HG02763 (cell line): ENCODE data around the gene GABRD.

Source experiments
- ATAC-seq: cut with Tn5 transposase; IDR thresholded peaks from one replicate; pipeline ENCODE4 v1.9.1; 2021; ENCODE audit warnings: mild to moderate bottlenecking, moderate library complexity; ENCODE audit not compliant: unreplicated experiment

GABRD gene

DNA sequence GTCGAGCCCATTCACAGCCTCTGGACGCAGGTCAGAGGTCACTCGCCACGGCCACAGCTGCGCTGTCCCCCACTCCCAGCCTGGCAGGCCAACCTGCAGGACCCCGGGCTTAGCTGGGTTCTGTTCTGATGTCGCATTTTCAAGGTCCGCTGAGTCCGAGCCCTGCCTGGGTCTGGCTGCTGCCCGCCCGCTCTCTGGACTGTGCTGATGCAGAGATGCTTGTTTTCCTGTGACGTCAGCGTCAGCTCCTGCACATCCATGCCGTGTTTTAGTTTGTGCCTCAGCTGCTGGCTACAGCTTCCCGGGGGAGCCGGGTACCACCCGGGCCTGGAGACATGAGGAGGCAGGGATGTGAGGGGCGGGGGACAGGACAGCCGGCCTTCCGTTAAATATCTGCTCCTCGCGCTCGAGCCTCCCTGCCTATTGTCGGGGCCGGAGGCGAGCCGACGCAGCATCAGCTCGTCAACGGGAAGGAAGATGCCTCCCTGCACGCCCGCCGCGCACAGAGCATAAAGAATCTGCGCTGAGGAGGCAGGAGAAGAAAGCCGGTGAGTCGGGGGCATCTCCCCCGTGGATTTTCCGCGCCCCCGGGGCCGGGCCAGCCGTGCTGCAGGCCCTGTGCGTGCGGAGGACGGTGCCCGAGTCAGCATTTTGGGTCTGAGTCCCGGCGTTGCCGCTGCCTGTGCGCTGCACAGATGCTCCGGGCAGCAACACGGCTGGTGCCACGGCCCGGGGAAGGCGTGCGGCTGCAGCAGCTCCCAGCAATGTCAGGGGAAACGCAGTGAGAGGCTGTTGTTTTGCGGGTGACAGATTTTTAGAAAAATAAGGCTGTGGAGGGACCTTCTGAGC, 54.5 kb downstream of the GABRD start:
- no peak for ATAC-seq

DNA sequence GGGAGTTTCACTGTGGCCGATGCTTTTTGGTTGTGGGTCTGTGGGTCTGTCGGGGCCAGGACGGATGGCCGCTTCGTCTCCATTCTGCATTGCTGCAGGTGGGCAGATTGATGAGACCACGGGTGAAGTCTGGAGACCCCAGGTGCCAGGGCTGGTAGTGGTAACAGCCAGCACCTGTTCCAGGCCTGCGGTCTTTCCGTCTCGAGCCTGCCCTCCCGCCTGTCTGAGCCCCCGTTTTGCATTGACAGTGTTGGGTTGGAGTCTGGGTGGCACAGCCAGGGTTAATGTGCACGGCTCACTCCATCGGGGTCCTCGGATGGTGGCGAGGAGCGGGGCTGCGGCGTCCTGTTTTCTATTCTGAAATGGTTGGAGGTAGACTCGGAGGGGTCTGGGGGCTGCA, 55.3 kb downstream of the GABRD start:
- ATAC-seq: no peak

- no peak for ATAC-seq
These were observed 56.0 kb downstream of the GABRD start for GRCh38 chr1:2074944-2075740.

DNA sequence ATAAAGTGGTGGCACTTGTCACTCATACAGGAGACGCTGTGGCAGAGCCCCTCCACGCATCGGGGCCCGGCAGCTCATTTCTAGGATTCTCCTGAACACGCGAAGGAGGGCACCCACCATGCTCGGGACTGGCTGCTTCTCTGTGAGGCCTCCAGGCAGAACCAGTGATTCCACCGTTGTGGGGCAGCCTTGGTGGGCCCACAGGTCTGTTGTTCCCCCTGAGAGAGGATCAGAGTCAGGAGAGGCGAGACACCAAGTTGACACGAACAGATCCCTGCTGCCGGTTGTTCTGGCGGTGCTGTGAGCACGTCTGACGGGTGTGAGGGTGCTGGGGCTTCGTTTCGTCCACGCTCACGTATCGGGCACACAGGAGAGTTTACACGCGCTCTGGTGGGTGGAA, 57.7 kb downstream of the GABRD start:
- ATAC-seq: no peak

DNA sequence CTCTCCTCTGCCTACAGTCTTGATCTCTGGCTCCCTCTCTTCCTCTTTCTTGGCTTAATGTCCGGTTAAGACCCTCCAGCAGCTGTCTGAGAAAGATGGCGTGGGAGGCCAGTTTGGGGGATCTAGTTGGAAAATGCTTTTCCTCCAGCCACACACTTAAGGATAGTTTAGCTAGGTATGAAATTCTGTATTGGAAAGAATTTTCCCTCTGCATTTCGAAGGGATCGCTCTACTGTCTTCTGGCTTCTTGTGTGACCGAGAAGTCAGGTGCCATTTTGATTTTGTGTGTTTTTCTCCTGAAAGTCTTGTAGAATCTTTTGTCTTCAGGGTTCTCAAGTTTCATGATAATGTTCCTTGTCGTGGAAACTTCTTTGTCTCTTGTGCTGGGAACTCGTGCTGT, 59.0 kb downstream of the GABRD start:
- no peak for ATAC-seq

GRCh38 chr1:2079396-2080085, 60.4 kb downstream of the GABRD start:
- ATAC-seq: no peak

- no peak for ATAC-seq
These were observed 61.0 kb downstream of the GABRD start for GRCh38 chr1:2080140-2080539.
